ENCODE results near the gene FKRP.
A peak's percentile ranks its signal among the peaks of the same experiment; 100 is the strongest.

Gene FKRP

DNA sequence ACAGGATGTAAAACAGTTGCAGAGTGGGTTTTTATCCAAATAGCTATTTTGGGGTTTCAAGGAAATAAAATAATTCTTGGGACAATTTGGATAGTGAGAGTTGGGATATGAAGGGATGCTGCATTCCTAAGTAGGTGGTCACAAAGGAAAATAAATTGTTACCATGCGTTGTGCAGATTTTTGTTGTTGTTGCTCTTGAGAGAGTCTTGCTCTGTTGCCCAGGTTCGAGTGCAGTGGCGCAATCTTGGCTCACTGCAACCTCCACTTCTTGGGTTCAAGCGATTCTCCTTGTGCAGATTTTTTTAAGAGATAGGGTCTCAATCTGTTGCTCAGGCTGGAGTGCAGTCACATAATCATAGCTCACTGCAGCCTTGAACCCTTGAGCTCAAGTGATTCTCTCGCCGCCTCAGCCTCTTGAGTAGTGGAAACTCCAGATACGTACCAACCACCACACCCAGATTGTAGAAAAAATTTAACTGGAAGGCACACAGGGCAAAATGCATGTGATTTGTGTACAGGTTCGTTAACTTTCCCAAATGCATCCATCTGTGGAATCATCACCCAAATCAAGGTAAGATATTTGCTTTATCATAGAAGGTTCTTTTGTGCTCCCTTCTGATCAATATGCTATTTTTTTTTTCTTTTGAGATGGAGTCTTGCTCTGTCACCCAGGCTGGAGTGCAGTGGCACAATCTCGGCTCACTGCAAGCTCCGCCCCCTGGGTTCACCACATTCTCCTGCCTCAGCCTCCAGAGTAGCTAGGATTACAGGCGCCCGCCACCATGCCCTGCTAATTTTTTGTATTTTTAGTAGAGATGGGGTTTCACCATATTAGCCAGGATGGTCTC is 26.5 kb downstream of the FKRP start:
- Histone ChIP-seq H3K9ac (ENCODE audit: low read length) (no peak overlapping the region), H3K4me1 (ENCODE audit: control insufficient read depth in 1 of 2, insufficient read depth in 2 of 2, low read length in 2 of 2) (no peaks in the 10 kb centered on the region), H3K9me3 (ENCODE audit: insufficient read depth, low read depth, low read length) (no peaks in the 10 kb centered on the region), H2BK120ac (ENCODE audit: insufficient read depth, low read length, poor library complexity) (no peak overlapping the region), H2AFZ (ENCODE audit: insufficient read depth, low read length, poor library complexity) (no peak overlapping the region), H2BK12ac (ENCODE audit: low read length) (no peak overlapping the region), H3K79me1 (ENCODE audit: low read length) (no peaks in the 10 kb centered on the region), H3K36me3 (ENCODE audit: control insufficient read depth in 1 of 2, insufficient read depth in 2 of 2, low read length in 2 of 2) (peaks cover 26 to 27% of the 10 kb centered on the region in 2 experiments), H3K4me3 (ENCODE audit: low read depth, low read length) (no peak overlapping the region), H4K12ac (ENCODE audit: low read depth, low read length) (no peak overlapping the region), H4K8ac (ENCODE audit: low read depth, low read length) (no peak overlapping the region), H2BK5ac (ENCODE audit: low read depth, low read length, poor library complexity) (no peak overlapping the region), H2AK5ac (ENCODE audit: low read length) (no peak overlapping the region), H3K18ac (ENCODE audit: low read length) (no peak overlapping the region), H3K4ac (ENCODE audit: low read depth, low read length) (no peak overlapping the region), H4K91ac (ENCODE audit: low read depth, low read length) (no peak overlapping the region), H3K14ac (ENCODE audit: low read length) (no peak overlapping the region), H3K23ac (ENCODE audit: low read length) (no peak overlapping the region), H3K27ac (ENCODE audit: low read depth, low read length) (no peak overlapping the region), H3K27me3 (ENCODE audit: insufficient read depth, low read length) (no peaks in the 10 kb centered on the region), H3K79me2 (ENCODE audit: control insufficient read depth, insufficient read depth, low read length, poor library complexity) (no peaks in the 10 kb centered on the region), H3K4me2 (ENCODE audit: low read length) (no peak overlapping the region)
- WGBS (ENCODE audit: extremely low coverage, insufficient coverage, insufficient read length) = no CpG with 5 or more reads among the region's 12 CpGs
- peak in 1 of 2 donors; percentile 40 for DNase-seq

DNA sequence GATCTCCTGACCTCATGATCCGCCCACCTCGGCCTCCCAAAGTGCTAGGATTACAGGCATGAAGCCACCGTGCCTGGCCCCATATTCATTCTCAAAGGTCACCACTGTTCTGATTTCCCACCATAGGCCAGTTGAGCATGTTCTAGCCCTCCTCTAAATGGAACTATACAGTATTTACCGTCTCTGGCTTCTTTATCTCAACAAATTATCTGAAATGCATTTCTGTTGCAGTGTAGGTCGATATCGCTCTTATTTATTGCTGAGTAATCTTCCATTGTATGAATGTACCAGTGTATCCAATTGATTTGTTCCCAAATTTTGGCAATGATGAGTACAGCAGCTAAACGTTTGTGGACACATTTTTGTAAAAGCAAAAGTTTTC is 27.2 kb downstream of the FKRP start:
- H4K12ac ChIP-seq (ENCODE audit: low read depth, low read length) = no peak overlapping the region
- H3K27me3 ChIP-seq (ENCODE audit: insufficient read depth, low read length) = no peaks in the 10 kb centered on the region
- H3K79me1 ChIP-seq (ENCODE audit: low read length) = no peaks in the 10 kb centered on the region
- no peak overlapping the region for H3K4me2 ChIP-seq (ENCODE audit: low read length)
- H3K79me2 ChIP-seq (ENCODE audit: control insufficient read depth, insufficient read depth, low read length, poor library complexity) = no peaks in the 10 kb centered on the region
- no peak overlapping the region for H4K8ac ChIP-seq (ENCODE audit: low read depth, low read length)
- no peak overlapping the region for H3K18ac ChIP-seq (ENCODE audit: low read length)
- peaks cover 30 to 32% of the 10 kb centered on the region in 2 experiments for H3K36me3 ChIP-seq (ENCODE audit: control insufficient read depth in 1 of 2, insufficient read depth in 2 of 2, low read length in 2 of 2)
- no peak overlapping the region for H2AFZ ChIP-seq (ENCODE audit: insufficient read depth, low read length, poor library complexity)
- no peaks in the 10 kb centered on the region for H3K4me1 ChIP-seq (ENCODE audit: control insufficient read depth in 1 of 2, insufficient read depth in 2 of 2, low read length in 2 of 2)
- H3K9ac ChIP-seq (ENCODE audit: low read length) = no peak overlapping the region
- no peaks in the 10 kb centered on the region for H3K9me3 ChIP-seq (ENCODE audit: insufficient read depth, low read depth, low read length)
- no peak overlapping the region for H2BK12ac ChIP-seq (ENCODE audit: low read length)
- no peak for DNase-seq
- H3K4ac ChIP-seq (ENCODE audit: low read depth, low read length) = no peak overlapping the region
- H4K91ac ChIP-seq (ENCODE audit: low read depth, low read length) = no peak overlapping the region
- H3K4me3 ChIP-seq (ENCODE audit: low read depth, low read length) = no peak overlapping the region
- no peak overlapping the region for H2BK5ac ChIP-seq (ENCODE audit: low read depth, low read length, poor library complexity)
- no peak overlapping the region for H2BK120ac ChIP-seq (ENCODE audit: insufficient read depth, low read length, poor library complexity)
- no peak overlapping the region for H3K27ac ChIP-seq (ENCODE audit: low read depth, low read length)
- no peak overlapping the region for H3K23ac ChIP-seq (ENCODE audit: low read length)
- no peak overlapping the region for H2AK5ac ChIP-seq (ENCODE audit: low read length)
- no peak overlapping the region for H3K14ac ChIP-seq (ENCODE audit: low read length)
- no CpG with 5 or more reads among the region's 7 CpGs for WGBS (ENCODE audit: extremely low coverage, insufficient coverage, insufficient read length)

GRCh38 chr19:46775642-46776258 is 29.9 kb downstream of the FKRP start:
- peaks cover 46 to 52% of the 10 kb centered on the region in 2 experiments for H3K36me3 ChIP-seq (ENCODE audit: control insufficient read depth in 1 of 2, insufficient read depth in 2 of 2, low read length in 2 of 2)
- no peak overlapping the region for H3K14ac ChIP-seq (ENCODE audit: low read length)
- no peak overlapping the region for H2BK120ac ChIP-seq (ENCODE audit: insufficient read depth, low read length, poor library complexity)
- no peak for DNase-seq
- H2AFZ ChIP-seq (ENCODE audit: insufficient read depth, low read length, poor library complexity) = no peak overlapping the region
- no peak overlapping the region for H3K4ac ChIP-seq (ENCODE audit: low read depth, low read length)
- no peak overlapping the region for H3K18ac ChIP-seq (ENCODE audit: low read length)
- H3K79me2 ChIP-seq (ENCODE audit: control insufficient read depth, insufficient read depth, low read length, poor library complexity) = no peaks in the 10 kb centered on the region
- no peaks in the 10 kb centered on the region for H3K27me3 ChIP-seq (ENCODE audit: insufficient read depth, low read length)
- no peaks in the 10 kb centered on the region for H3K79me1 ChIP-seq (ENCODE audit: low read length)
- H3K27ac ChIP-seq (ENCODE audit: low read depth, low read length) = no peak overlapping the region
- no peak overlapping the region for H4K91ac ChIP-seq (ENCODE audit: low read depth, low read length)
- no peak overlapping the region for H2BK12ac ChIP-seq (ENCODE audit: low read length)
- no peak overlapping the region for H3K4me2 ChIP-seq (ENCODE audit: low read length)
- H4K8ac ChIP-seq (ENCODE audit: low read depth, low read length) = no peak overlapping the region
- no peak overlapping the region for H2BK5ac ChIP-seq (ENCODE audit: low read depth, low read length, poor library complexity)
- WGBS (ENCODE audit: extremely low coverage, insufficient coverage, insufficient read length) = no CpG with 5 or more reads among the region's 11 CpGs
- no peak overlapping the region for H3K23ac ChIP-seq (ENCODE audit: low read length)
- peaks cover 4% of the 10 kb centered on the region for H3K9me3 ChIP-seq (ENCODE audit: insufficient read depth, low read depth, low read length)
- no peak overlapping the region for H3K4me3 ChIP-seq (ENCODE audit: low read depth, low read length)
- no peak overlapping the region for H2AK5ac ChIP-seq (ENCODE audit: low read length)
- H3K9ac ChIP-seq (ENCODE audit: low read length) = no peak overlapping the region
- no peaks in the 10 kb centered on the region for H3K4me1 ChIP-seq (ENCODE audit: control insufficient read depth in 1 of 2, insufficient read depth in 2 of 2, low read length in 2 of 2)
- no peak overlapping the region for H4K12ac ChIP-seq (ENCODE audit: low read depth, low read length)

DNA sequence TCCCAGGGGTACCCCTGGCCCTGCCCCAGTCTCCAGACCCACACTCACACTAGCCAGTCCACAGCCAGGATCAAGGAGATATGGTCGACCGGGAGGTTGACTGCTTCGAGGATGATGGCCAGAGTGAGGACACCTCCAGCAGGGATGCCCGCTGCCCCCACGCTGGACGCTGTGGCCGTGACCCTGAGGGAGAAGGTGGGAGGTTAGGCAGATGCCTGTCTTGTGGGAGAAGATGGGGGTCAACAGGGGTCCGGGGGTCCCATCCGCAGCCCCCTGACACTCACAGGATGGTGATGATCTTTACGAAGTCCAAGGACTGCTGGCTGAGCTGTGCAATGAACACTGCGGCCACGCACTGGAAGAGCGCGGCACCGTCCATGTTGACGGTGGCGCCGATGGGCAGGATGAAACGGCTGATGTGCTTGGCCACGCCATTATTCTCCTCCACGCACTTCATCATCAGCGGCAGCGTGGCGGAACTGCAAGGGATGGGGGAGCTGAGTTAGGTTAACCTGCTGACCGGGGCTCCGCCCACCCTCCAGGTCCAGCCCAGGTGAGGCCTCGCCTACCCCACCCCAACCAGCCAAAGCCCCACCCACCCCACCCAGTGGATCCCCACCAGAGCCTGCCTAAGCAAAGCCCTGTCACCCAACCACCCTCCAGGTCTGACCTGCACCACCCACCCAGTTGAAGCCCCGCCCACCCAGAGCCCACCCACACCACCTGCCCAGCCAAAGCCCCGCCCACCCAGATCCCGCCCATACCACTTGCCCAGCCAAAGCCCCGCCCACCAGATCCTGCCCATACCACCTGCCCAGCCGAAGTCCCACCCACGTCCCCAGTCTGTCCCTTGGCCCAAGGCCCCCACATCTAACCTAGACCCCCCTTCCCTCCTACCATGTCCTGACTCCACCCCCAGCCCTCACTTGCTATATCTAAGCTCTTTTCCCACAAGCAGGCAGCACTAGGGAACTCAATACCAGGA is 31.4 kb downstream of the FKRP start:
- Histone ChIP-seq H3K36me3 (ENCODE audit: control insufficient read depth in 1 of 2, insufficient read depth in 2 of 2, low read length in 2 of 2) (peaks cover 54 to 60% of the 10 kb centered on the region in 2 experiments), H3K27me3 (ENCODE audit: insufficient read depth, low read length) (no peaks in the 10 kb centered on the region), H3K23ac (ENCODE audit: low read length) (no peak overlapping the region), H3K4me2 (ENCODE audit: low read length) (no peak overlapping the region), H3K4ac (ENCODE audit: low read depth, low read length) (no peak overlapping the region), H4K8ac (ENCODE audit: low read depth, low read length) (no peak overlapping the region), H2AFZ (ENCODE audit: insufficient read depth, low read length, poor library complexity) (no peak overlapping the region), H3K4me1 (ENCODE audit: control insufficient read depth in 1 of 2, insufficient read depth in 2 of 2, low read length in 2 of 2) (no peaks in the 10 kb centered on the region), H4K12ac (ENCODE audit: low read depth, low read length) (no peak overlapping the region), H2BK120ac (ENCODE audit: insufficient read depth, low read length, poor library complexity) (no peak overlapping the region), H3K14ac (ENCODE audit: low read length) (no peak overlapping the region), H3K18ac (ENCODE audit: low read length) (no peak overlapping the region), H2BK12ac (ENCODE audit: low read length) (no peak overlapping the region), H3K79me2 (ENCODE audit: control insufficient read depth, insufficient read depth, low read length, poor library complexity) (no peaks in the 10 kb centered on the region), H3K9ac (ENCODE audit: low read length) (no peak overlapping the region), H2AK5ac (ENCODE audit: low read length) (no peak overlapping the region), H3K9me3 (ENCODE audit: insufficient read depth, low read depth, low read length) (peaks cover 4% of the 10 kb centered on the region), H3K4me3 (ENCODE audit: low read depth, low read length) (no peak overlapping the region), H3K27ac (ENCODE audit: low read depth, low read length) (no peak overlapping the region), H4K91ac (ENCODE audit: low read depth, low read length) (no peak overlapping the region), H2BK5ac (ENCODE audit: low read depth, low read length, poor library complexity) (no peak overlapping the region), H3K79me1 (ENCODE audit: low read length) (no peaks in the 10 kb centered on the region)
- no peak for DNase-seq
- WGBS (ENCODE audit: extremely low coverage, insufficient coverage, insufficient read length) = no CpG with 5 or more reads among the region's 33 CpGs

All from trophoblast cell (in vitro differentiated cells and primary cell).